ENCODE measurements around the gene UBR4.

Gene UBR4

DNA sequence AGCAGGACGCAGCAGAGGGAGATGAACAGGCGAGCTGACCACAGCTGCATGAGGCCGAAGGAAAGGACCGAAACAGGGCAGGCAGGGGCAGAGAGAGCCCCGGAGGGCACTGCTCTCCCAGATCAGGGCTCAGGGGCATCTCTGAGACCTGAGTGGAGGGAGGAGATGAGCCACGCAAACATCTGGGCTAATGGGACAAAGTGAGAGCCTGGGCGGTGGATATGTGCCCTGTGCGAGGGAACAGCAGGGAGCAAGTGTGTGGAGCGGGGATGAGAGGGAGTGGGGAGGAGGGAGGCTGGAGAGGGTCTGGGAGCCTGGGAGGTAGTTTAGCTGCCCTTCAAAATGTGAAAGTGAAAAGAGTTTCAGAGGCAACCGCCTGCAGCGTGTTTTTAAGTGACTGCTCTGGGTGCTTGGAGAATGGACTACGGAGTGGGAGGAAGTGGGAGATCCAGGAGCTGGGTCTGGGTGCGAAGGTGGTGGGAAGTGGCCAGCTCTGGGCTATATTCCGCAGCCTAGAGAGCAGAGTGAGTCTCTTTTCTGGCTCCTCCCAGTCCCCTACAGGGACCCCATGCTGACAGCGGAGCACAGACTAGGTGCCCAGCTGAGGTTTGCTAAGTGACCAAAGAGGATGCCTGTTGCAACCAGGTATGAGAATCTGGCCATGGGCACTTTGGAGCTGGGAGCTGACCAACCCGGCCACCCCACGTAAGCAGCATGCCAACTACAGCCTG lies 139.0 kb downstream of the UBR4 start:
- ATAC-seq = no peak
- TF ChIP-seq RARB (CRISPR knock-in tag; IDR thresholded peaks at IDR 0.05) (no peak), ZNF70 (CRISPR knock-in tag; IDR thresholded peaks at IDR 0.05) (no peak)

DNA sequence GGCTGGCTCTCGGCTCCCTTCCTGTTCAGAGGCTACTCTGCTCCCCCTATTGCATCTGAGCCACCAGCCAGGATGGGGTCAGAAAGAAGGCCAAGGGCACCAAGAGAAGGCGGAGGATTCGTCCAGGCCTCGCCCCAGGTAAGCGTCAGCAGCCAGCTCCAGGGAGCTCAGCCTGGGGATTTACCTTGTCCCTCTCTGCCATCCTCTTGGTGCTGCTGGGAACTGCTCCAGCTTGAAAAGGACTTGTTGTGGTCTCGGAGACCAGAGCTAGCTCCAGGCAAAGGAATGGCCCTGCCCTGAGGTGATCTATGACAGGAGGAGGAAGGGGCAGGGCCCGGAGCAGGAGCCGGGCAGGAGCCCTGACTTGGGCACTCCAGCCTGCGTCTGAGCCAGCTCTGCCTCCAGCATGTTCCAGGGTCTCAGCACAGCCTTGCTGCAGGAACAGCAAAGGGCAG lies 139.8 kb downstream of the UBR4 start:
- peak; percentile 8; the same call in 1 of the 3 replicates for ATAC-seq
- TF ChIP-seq OSR1 (CRISPR knock-in tag; IDR thresholded peaks at IDR 0.05) (no peak), CSDC2 (CRISPR knock-in tag; IDR thresholded peaks at IDR 0.05) (no peak), TCF4 (CRISPR knock-in tag; IDR thresholded peaks at IDR 0.05; ENCODE audit: borderline replicate concordance) (no peak), BACH2 (CRISPR knock-in tag; IDR thresholded peaks at IDR 0.05; ENCODE audit: borderline replicate concordance) (no peak), TSHZ2 (CRISPR knock-in tag; IDR thresholded peaks at IDR 0.05) (no peak), ZNF565 (CRISPR knock-in tag; conservative IDR thresholded peaks at IDR 0.05; ENCODE audit: low read depth) (no peak), ZC3H10 (CRISPR knock-in tag; IDR thresholded peaks at IDR 0.05) (no peak), ARNTL (CRISPR knock-in tag; IDR thresholded peaks at IDR 0.05; ENCODE audit: borderline replicate concordance, low read depth) (no peak), ZFP3 (CRISPR knock-in tag; IDR thresholded peaks at IDR 0.05) (no peak), CREB5 (CRISPR knock-in tag; IDR thresholded peaks at IDR 0.05; ENCODE audit: low read depth) (no peak), ZNF70 (CRISPR knock-in tag; IDR thresholded peaks at IDR 0.05) (no peak), PPARA (CRISPR knock-in tag; IDR thresholded peaks at IDR 0.05; ENCODE audit: borderline replicate concordance) (no peak), ESRRG (CRISPR knock-in tag; IDR thresholded peaks at IDR 0.05) (no peak)
- TF ChIP-seq, protein P1, sequence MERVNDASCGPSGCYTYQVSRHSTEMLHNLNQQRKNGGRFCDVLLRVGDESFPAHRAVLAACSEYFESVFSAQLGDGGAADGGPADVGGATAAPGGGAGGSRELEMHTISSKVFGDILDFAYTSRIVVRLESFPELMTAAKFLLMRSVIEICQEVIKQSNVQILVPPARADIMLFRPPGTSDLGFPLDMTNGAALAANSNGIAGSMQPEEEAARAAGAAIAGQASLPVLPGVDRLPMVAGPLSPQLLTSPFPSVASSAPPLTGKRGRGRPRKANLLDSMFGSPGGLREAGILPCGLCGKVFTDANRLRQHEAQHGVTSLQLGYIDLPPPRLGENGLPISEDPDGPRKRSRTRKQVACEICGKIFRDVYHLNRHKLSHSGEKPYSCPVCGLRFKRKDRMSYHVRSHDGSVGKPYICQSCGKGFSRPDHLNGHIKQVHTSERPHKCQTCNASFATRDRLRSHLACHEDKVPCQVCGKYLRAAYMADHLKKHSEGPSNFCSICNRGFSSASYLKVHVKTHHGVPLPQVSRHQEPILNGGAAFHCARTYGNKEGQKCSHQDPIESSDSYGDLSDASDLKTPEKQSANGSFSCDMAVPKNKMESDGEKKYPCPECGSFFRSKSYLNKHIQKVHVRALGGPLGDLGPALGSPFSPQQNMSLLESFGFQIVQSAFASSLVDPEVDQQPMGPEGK (CRISPR knock-in tag; IDR thresholded peaks at IDR 0.05; ENCODE audit: borderline replicate concordance) = no peak
- TF ChIP-seq, protein P2, sequence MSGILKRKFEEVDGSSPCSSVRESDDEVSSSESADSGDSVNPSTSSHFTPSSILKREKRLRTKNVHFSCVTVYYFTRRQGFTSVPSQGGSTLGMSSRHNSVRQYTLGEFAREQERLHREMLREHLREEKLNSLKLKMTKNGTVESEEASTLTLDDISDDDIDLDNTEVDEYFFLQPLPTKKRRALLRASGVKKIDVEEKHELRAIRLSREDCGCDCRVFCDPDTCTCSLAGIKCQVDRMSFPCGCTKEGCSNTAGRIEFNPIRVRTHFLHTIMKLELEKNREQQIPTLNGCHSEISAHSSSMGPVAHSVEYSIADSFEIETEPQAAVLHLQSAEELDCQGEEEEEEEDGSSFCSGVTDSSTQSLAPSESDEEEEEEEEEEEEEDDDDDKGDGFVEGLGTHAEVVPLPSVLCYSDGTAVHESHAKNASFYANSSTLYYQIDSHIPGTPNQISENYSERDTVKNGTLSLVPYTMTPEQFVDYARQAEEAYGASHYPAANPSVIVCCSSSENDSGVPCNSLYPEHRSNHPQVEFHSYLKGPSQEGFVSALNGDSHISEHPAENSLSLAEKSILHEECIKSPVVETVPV (CRISPR knock-in tag; IDR thresholded peaks at IDR 0.05) = no peak

DNA sequence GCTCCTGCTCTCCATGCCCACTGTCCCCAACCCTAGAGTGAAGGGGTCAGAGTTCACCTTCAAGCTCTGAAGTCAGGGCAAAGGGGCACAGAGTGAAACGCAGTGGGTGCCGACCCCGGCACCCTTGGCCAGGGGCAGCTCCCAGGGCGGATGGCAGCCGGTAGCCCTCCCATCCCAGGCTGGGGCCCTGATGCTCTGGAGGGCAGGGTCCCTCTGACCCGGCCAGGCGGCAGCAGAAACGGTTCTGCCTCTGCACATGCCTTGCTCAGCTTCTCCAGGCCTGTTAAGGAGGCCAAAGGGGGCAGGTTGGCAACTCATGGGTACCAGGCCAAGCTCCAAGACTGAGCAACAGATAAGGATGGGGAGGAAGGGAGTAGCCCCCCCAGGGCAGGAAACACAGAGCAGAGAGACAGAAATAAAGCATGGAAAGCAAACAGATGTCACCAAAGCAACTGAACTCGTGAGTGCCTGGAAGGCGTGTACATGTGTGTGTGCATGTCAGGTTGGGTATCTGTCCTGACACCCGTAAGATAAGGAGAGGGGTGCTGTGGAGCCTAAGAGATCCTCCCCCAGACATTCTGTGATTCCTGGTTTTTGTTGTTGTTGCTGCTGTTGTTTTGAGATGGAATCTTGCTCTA lies 141.3 kb downstream of the UBR4 start:
- ATAC-seq = no peak; the same call in 2 of the 3 replicates
- TF ChIP-seq PPARA (CRISPR knock-in tag; IDR thresholded peaks at IDR 0.05; ENCODE audit: borderline replicate concordance) = no peak
- no peak for TF ChIP-seq ZC3H10 (CRISPR knock-in tag; IDR thresholded peaks at IDR 0.05)
- no peak for TF ChIP-seq ISL1 (CRISPR knock-in tag; IDR thresholded peaks at IDR 0.05)
- no peak for TF ChIP-seq SNAI2 (CRISPR knock-in tag; IDR thresholded peaks at IDR 0.05)
- TF ChIP-seq, protein P1 (CRISPR knock-in tag; IDR thresholded peaks at IDR 0.05; ENCODE audit: borderline replicate concordance) = no peak
